ENCODE measurements around the gene GTSE1.
"Not testable (repeated sequence)": the region's sequence is repeated elsewhere in the genome, so short reads cannot be mapped to it uniquely, and the experiment has no call there.

GTSE1 gene

GRCh38 chr22:46295277-46295971 lies 1.2 kb upstream of the GTSE1 start:
- no peak for DNase-seq

- DNase-seq: no peak
Observed at GRCh38 chr22:46297151-46297812, 612 bp downstream of the GTSE1 start.

GRCh38 chr22:46299101-46299500 lies 2.4 kb downstream of the GTSE1 start:
- no peak for DNase-seq

- no peak for DNase-seq
Observed at GRCh38 chr22:46300491-46300890, 3.8 kb downstream of the GTSE1 start.

GRCh38 chr22:46303347-46303965 lies 6.8 kb downstream of the GTSE1 start:
- no peak for DNase-seq

- DNase-seq: no peak
Observed at GRCh38 chr22:46308283-46308988, 11.8 kb downstream of the GTSE1 start.

- DNase-seq: no peak
Observed at GRCh38 chr22:46309526-46310085, 12.9 kb downstream of the GTSE1 start.

GRCh38 chr22:46312056-46312455 lies 15.4 kb downstream of the GTSE1 start:
- no peak for DNase-seq

GRCh38 chr22:46312848-46313247 lies 16.2 kb downstream of the GTSE1 start:
- not testable (repeated sequence) for DNase-seq

- no peak for DNase-seq
Observed at GRCh38 chr22:46315976-46316375, 19.3 kb downstream of the GTSE1 start.

- DNase-seq: no peak
Observed at GRCh38 chr22:46317646-46318045, 21.0 kb downstream of the GTSE1 start.

- no peak for DNase-seq
Observed at GRCh38 chr22:46318576-46318975, 21.9 kb downstream of the GTSE1 start.

- no peak for DNase-seq
Observed at GRCh38 chr22:46319319-46319718, 22.6 kb downstream of the GTSE1 start.

- DNase-seq: no peak
Observed at GRCh38 chr22:46320166-46320710, 23.6 kb downstream of the GTSE1 start.

GRCh38 chr22:46320716-46321386 lies 24.2 kb downstream of the GTSE1 start:
- DNase-seq: no peak

GRCh38 chr22:46322711-46323110 lies 26.0 kb downstream of the GTSE1 start:
- DNase-seq: no peak

GRCh38 chr22:46323162-46323561 lies 26.5 kb downstream of the GTSE1 start:
- no peak for DNase-seq

- DNase-seq: no peak
Observed at GRCh38 chr22:46326066-46326680, 29.5 kb downstream of the GTSE1 start.

- DNase-seq: no peak
Observed at GRCh38 chr22:46327691-46328465, 31.2 kb downstream of the GTSE1 start.

- DNase-seq: no peak
Observed at GRCh38 chr22:46328797-46329196, 32.1 kb downstream of the GTSE1 start.

- DNase-seq: no peak
Observed at GRCh38 chr22:46329616-46330015, 32.9 kb downstream of the GTSE1 start.
